Colonic mucosa (tissue), 4 donors: Measurements from ENCODE around the gene PMAIP1. TPM values are rescaled to one million over a fixed set of nuclear protein-coding genes. Genes with fewer than 3 reads are reported as not detected.
"Not testable (repeated sequence)": the region's sequence is repeated elsewhere in the genome, so short reads cannot be mapped to it uniquely, and the experiment has no call there.

Experiments used
- DNase-seq: peaks from one replicate; pipeline ENCODE4 v3.0.0-alpha.2; 2020
- H3K27ac ChIP-seq: fragments of 200-600 bp; one replicate; pipeline ENCODE4 v1.8.0; 2021
- H3K27me3 ChIP-seq: fragments of 200-600 bp; one replicate; pipeline ENCODE4 v1.8.0; 2021
- H3K36me3 ChIP-seq: fragments of 200-600 bp; one replicate; pipeline ENCODE4 v1.8.0; 2021
- H3K4me1 ChIP-seq: fragments of 200-600 bp; one replicate; pipeline ENCODE4 v1.8.0; 2021; ENCODE audit warnings: mild to moderate bottlenecking
- H3K4me3 ChIP-seq: fragments of 200-600 bp; one replicate; pipeline ENCODE4 v1.8.0; 2021
- H3K9ac ChIP-seq, 2 donors: one replicate each; pipeline ENCODE4 v1.7.0; 2013; ENCODE audit warnings: control low read depth in 2 of 2, low read depth in 2 of 2, low read length in 2 of 2
- H3K9me3 ChIP-seq: fragments of 200-600 bp; one replicate; pipeline ENCODE4 v1.8.0; 2021
- CTCF ChIP-seq: fragments of 200-600 bp; IDR thresholded peaks from one replicate; pipeline ENCODE4 v1.8.0; 2022; ENCODE audit warnings: antibody characterized with exemption, mild to moderate bottlenecking
- intact Hi-C: fragments of 100-400 bp; cut with DNase I; formaldehyde crosslinking; loops from one replicate; pipeline ENCODE4 v1.14.1; 2022
- total RNA-seq, 2 donors: library from RNA; stranded (reverse); fragmentation: NEBNext Ultra II Directional in 1 of 2; extraction: Animal tissue kit (Norgen Biotek cat#: 25700) in 1 of 2; gene quantifications; one replicate each; pipeline ENCODE4 v1.2.1, GENCODE V29; 2021
- donor health status: healthy.
- donor health status: DM: no; HTN: no; CAD: no.
- donor health status: DM: no; HTN: no; CAD: no.

PMAIP1 gene
- total RNA-seq, 2 donors from 2014 or later: 4.3 to 4.9 TPM

- Histone ChIP-seq H3K36me3 (no peaks in the 10 kb centered on the region), H3K4me3 (no peak overlapping the region), H3K4me1 (no peaks in the 10 kb centered on the region), H3K9ac (peak overlapping the region in 1 of 2 donors; percentile 19), H3K27ac (peak overlapping the region; percentile 85), H3K27me3 (no peaks in the 10 kb centered on the region), H3K9me3 (no peaks in the 10 kb centered on the region)
- intact Hi-C loops: no loop called here
- TF ChIP-seq CTCF: no peak
- DNase-seq: peak; percentile 53
Measured at GRCh38 chr18:59881728-59882656, 17.8 kb upstream of the PMAIP1 start.

- no peaks in the 10 kb centered on the region for H3K27me3 ChIP-seq
- H3K4me3 ChIP-seq: no peak overlapping the region
- no peak overlapping the region for H3K9ac ChIP-seq
- intact Hi-C loops: no loop called here
- TF ChIP-seq CTCF: no peak
- no peaks in the 10 kb centered on the region for H3K36me3 ChIP-seq
- no peak for DNase-seq
- H3K27ac ChIP-seq: no peak overlapping the region
- H3K9me3 ChIP-seq: no peaks in the 10 kb centered on the region
- no peaks in the 10 kb centered on the region for H3K4me1 ChIP-seq
Measured at GRCh38 chr18:59884351-59884750, 15.4 kb upstream of the PMAIP1 start.

- no peak for DNase-seq
- Histone ChIP-seq H3K27me3 (no peaks in the 10 kb centered on the region), H3K27ac (no peak overlapping the region), H3K36me3 (no peaks in the 10 kb centered on the region), H3K9me3 (no peaks in the 10 kb centered on the region), H3K4me1 (no peaks in the 10 kb centered on the region), H3K9ac (no peak overlapping the region), H3K4me3 (no peak overlapping the region)
- TF ChIP-seq CTCF: no peak
- intact Hi-C loops: no loop called here
Measured at GRCh38 chr18:59885579-59886163, 14.1 kb upstream of the PMAIP1 start.

- H3K4me1 ChIP-seq, H3K27ac ChIP-seq, H3K27me3 ChIP-seq, H3K36me3 ChIP-seq, intact Hi-C loops, H3K9me3 ChIP-seq, DNase-seq, H3K9ac ChIP-seq, H3K4me3 ChIP-seq: not testable (repeated sequence)
Measured at GRCh38 chr18:59886399-59886798, 13.4 kb upstream of the PMAIP1 start.

- Histone ChIP-seq H3K9ac (no peak overlapping the region), H3K36me3 (no peaks in the 10 kb centered on the region), H3K4me3 (no peak overlapping the region), H3K9me3 (no peaks in the 10 kb centered on the region), H3K27me3 (no peaks in the 10 kb centered on the region), H3K27ac (no peak overlapping the region), H3K4me1 (no peaks in the 10 kb centered on the region)
- no peak for TF ChIP-seq CTCF
- intact Hi-C loops: no loop called here
- no peak for DNase-seq
Measured at GRCh38 chr18:59892123-59892522, 7.7 kb upstream of the PMAIP1 start.

- intact Hi-C loops: no loop called here
- Histone ChIP-seq H3K4me1 (no peaks in the 10 kb centered on the region), H3K27ac (no peak overlapping the region), H3K9ac (no peak overlapping the region), H3K9me3 (no peaks in the 10 kb centered on the region), H3K4me3 (no peak overlapping the region), H3K36me3 (no peaks in the 10 kb centered on the region), H3K27me3 (no peaks in the 10 kb centered on the region)
- DNase-seq: no peak
- no peak for TF ChIP-seq CTCF
Measured at GRCh38 chr18:59893971-59894370, 5.8 kb upstream of the PMAIP1 start.
